Esophagus squamous epithelium (tissue), 5 donors: ENCODE data around the gene SLC2A6. TPM values are rescaled to one million over a fixed set of nuclear protein-coding genes. Genes with fewer than 3 reads are reported as not detected.

Experiments
- DNase-seq: peaks from one replicate; lab custom pipeline; 2025; lab: John Stamatoyannopoulos, UW
- H3K27ac ChIP-seq, 4 donors: fragments of 200-600 bp; sonication (generic); one replicate each; pipeline ENCODE4 v1.5.1; 2016 to 2019; ENCODE audit warnings: mild to moderate bottlenecking in 1 of 4
- H3K27me3 ChIP-seq, 4 donors: fragments of 200-600 bp; sonication (generic); 1 replicate in 3 of 4; 2 replicates in 1 of 4; pipeline versions ENCODE4 v1.5.1 to v1.6.0; 2017 to 2021; ENCODE audit warnings: antibody characterized with exemption in 1 of 4
- H3K36me3 ChIP-seq, 3 donors: fragments of 200-600 bp; sonication (generic); one replicate each; pipeline ENCODE4 v1.5.1; 2016 to 2019
- H3K4me1 ChIP-seq, 3 donors: fragments of 200-600 bp; sonication (generic); one replicate each; pipeline ENCODE4 v1.5.1; 2017 to 2019
- H3K4me3 ChIP-seq, 4 donors: fragments of 200-600 bp; sonication (generic); 1 replicate in 3 of 4; 2 replicates in 1 of 4; pipeline ENCODE4 v1.5.1; 2016 to 2019; ENCODE audit warnings: mild to moderate bottlenecking in 2 of 4, moderate library complexity in 1 of 4
- H3K9me3 ChIP-seq, 3 donors: fragments of 200-600 bp; sonication (generic); one replicate each; pipeline ENCODE4 v1.5.1; 2016 to 2019
- POLR2A ChIP-seq, 4 donors: fragments of 450-650 bp; IDR thresholded peaks; one replicate each; pipeline ENCODE4 v1.6.1; 2017; ENCODE audit warnings: antibody characterized with exemption in 4 of 4, mild to moderate bottlenecking in 4 of 4, moderate library complexity in 3 of 4
- WGBS, 2 donors: methylation state at CpG; one replicate each; pipeline ENCODE4 v1.1.5; 2018; 5-methylcytosine and 5-hydroxymethylcytosine counted together
- intact Hi-C: fragments of 100-400 bp; cut with DNase I; formaldehyde crosslinking; loops from one replicate; pipeline ENCODE4 v1.15.0; 2022
- total RNA-seq, 4 donors: library from RNA; depleted of rRNA; stranded (reverse); fragments of >200 nt; gene quantifications; one replicate each; pipeline ENCODE4 v1.1.0, GENCODE V29; 2016
- TF ChIP-seq, protein P1 (sequence below), 6 experiments: fragments of 450-650 bp in 4 of 6; fragments of 200-600 bp in 2 of 6; sonication (generic) in 2 of 6; IDR thresholded peaks; one replicate each; pipeline ENCODE4 v1.5.1; 2016 to 2019; ENCODE audit warnings: antibody characterized with exemption in 6 of 6, mild to moderate bottlenecking in 4 of 6, moderate library complexity in 4 of 6
- donor health status: DM: yes; HTN: yes; CAD: no.

The SLC2A6 gene
- total RNA-seq, 4 donors from 2014 or later: 0.42 to 1.1 (median 0.85) TPM

DNA sequence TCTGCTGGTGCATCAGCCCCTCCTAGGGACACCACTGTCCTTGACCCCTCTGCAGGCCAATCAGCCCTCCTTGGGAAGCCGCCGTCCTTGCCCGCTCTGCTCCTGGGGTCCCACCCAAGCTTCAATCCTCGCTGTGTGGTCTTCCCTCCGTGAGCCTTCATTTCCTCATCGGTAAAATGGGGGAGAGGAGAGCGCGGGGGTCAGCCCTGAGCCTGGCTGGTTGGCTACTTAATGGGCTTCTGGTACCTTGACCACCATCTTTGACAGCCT is 12.7 kb upstream of the SLC2A6 start:
- Histone ChIP-seq H3K36me3 (no peaks in the 10 kb centered on the region), H3K9me3 (no peaks in the 10 kb centered on the region), H3K4me3 (no peak overlapping the region), H3K27ac (peak overlapping the region in 2 of 4 donors; percentile 58 to 74), H3K4me1 (peaks cover 7 to 27% (median 20%) of the 10 kb centered on the region in 3 donors), H3K27me3 (peaks cover 0 to 38% (median 0%) of the 10 kb centered on the region in 4 donors)
- 100% methylated on average over 2 of the region's 8 CpGs; no CpG with 5 or more reads in 1 of the 2 donors for WGBS, 2 donors
- DNase-seq: no peak
- intact Hi-C loops: no loop called here
- TF ChIP-seq, protein P1, sequence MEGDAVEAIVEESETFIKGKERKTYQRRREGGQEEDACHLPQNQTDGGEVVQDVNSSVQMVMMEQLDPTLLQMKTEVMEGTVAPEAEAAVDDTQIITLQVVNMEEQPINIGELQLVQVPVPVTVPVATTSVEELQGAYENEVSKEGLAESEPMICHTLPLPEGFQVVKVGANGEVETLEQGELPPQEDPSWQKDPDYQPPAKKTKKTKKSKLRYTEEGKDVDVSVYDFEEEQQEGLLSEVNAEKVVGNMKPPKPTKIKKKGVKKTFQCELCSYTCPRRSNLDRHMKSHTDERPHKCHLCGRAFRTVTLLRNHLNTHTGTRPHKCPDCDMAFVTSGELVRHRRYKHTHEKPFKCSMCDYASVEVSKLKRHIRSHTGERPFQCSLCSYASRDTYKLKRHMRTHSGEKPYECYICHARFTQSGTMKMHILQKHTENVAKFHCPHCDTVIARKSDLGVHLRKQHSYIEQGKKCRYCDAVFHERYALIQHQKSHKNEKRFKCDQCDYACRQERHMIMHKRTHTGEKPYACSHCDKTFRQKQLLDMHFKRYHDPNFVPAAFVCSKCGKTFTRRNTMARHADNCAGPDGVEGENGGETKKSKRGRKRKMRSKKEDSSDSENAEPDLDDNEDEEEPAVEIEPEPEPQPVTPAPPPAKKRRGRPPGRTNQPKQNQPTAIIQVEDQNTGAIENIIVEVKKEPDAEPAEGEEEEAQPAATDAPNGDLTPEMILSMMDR (IDR thresholded peaks at IDR 0.05): no peak
- TF ChIP-seq POLR2A (IDR thresholded peaks at IDR 0.05): no peak

DNA sequence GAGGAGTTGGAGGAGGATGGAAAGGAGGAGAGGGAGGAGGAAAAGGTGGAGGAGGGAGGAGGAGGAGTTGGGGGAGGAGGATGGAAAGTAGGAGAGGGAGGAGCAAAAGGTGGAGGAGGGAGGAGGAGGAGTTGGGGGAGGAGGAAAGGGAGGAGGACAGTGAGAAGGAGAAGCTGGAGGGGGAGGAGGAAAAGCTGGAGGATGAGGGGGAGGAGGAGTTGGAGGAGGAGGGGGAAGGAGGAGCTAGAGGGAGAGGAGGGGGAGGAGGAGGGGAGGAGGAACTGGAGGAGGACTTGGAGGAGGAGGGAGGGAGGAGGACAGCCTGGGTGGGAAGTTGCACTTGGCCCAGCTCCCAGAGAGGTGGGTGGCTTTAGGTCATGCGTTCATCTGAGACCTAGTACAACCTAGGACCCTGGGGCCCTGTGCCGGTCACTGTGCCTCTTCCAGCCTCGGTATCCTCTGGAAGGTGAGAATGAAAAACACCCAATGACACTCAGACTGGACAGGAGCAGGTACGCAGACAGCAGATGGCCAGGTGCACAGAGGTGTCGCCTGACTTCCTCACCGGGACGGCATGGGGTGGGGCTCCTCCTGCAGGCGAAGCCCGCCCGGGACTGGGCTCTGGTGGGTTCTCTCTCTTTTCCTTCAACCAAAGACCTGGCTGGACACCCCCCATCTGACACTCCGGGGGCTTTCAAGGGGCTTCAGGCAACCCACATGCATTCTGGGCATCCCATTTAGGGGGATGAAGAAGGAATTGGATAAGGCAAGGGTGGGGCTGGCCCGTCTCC is 12.2 kb upstream of the SLC2A6 start:
- no peak for DNase-seq
- Histone ChIP-seq H3K36me3 (no peaks in the 10 kb centered on the region), H3K4me3 (no peak overlapping the region), H3K27me3 (peaks cover 0 to 34% (median 0%) of the 10 kb centered on the region in 4 donors), H3K27ac (peak overlapping the region in 2 of 4 donors; percentile 58 to 74), H3K9me3 (no peaks in the 10 kb centered on the region), H3K4me1 (peaks cover 7 to 30% (median 22%) of the 10 kb centered on the region in 3 donors)
- WGBS, 2 donors: 65 to 82% methylated on average over 4 to 5 of the region's 12 CpGs
- TF ChIP-seq, protein P1 (IDR thresholded peaks at IDR 0.05): no peak
- no peak for TF ChIP-seq POLR2A (IDR thresholded peaks at IDR 0.05)
- intact Hi-C loops: no loop called here

DNA sequence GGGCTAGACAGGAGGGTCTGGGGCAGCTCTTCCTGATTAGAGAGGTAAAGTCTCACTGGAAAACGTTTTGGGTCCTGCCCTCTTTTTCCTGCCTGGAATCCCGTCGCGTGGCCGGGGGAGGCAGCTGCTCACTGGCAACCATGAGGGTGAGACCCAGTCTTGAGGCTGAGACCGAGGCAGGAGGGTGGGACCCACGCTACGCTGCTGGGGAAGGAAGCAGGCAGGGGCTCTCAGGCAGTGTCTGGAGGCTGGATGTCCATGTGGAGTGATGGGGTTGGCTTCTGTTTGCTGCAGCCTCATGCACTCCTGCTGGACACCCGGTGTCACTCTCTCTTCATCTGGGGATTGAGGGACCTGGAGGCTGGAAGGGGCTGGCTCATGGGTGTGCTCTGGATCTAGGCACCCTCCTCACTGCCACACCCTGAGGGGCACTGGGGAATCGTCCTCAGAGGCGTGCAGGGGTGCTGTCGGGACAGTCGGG is 11.3 kb upstream of the SLC2A6 start:
- Histone ChIP-seq H3K27me3 (peaks cover 0 to 42% (median 0%) of the 10 kb centered on the region in 4 donors), H3K4me1 (peaks cover 7 to 38% (median 25%) of the 10 kb centered on the region in 3 donors), H3K27ac (no peak overlapping the region), H3K4me3 (no peak overlapping the region), H3K9me3 (no peaks in the 10 kb centered on the region), H3K36me3 (no peaks in the 10 kb centered on the region)
- intact Hi-C loops: no loop called here
- WGBS, 2 donors: 100% methylated on average over 2 of the region's 13 CpGs; no CpG with 5 or more reads in 1 of the 2 donors
- no peak for DNase-seq
- no peak for TF ChIP-seq POLR2A (IDR thresholded peaks at IDR 0.05)
- TF ChIP-seq, protein P1 (IDR thresholded peaks at IDR 0.05): no peak

DNA sequence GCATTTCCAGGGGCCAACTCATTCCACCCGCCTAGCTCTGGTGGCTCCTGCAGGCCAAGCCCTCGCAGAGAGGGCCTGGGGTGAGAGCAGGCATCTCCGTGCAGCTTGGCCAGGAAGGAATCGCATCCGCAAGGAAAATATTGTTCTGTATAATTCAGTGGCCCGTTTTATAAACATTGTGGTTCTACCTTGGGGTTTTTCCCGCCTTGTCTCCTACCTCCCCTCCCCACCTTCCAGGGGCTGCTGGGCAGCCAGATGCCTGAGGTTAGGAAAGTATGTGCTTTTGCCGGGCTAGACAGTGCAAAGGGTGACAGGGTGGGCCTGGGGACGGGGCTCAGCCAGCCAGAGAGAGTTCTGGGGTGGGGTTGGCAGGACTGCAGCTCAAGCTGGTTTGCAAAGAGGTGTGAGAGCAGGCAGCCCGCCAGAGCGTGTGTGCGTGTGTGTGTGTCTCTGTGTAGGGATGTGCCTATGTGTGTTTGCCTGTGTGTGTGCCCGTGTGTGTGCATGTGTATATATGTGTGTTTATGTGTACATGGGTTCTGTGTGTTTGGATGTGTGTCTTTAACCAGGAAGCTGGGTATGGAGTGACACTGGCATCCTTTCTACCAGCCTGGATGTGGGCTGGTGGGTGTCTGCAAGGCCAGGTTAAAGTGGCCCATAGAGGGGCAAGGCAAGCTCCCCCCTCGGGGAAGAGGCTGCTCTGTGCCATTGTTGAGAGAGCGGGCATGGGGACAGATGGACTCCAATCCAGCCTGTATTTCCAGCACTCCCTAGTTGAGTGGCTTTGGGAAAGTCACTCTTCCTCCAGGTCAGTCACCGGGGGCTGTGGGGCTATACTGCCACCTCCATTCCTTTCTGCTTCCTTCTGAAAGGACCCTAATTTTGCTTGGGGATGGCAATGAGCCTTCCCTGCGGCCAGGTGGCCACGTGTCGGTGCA is 10.6 kb upstream of the SLC2A6 start:
- 81 to 83% methylated on average over 11 to 16 of the region's 19 CpGs for WGBS, 2 donors
- no peaks in the 10 kb centered on the region for H3K36me3 ChIP-seq
- no peaks in the 10 kb centered on the region for H3K9me3 ChIP-seq
- TF ChIP-seq, protein P1 (IDR thresholded peaks at IDR 0.05): no peak
- TF ChIP-seq POLR2A (IDR thresholded peaks at IDR 0.05): no peak
- no peak overlapping the region for H3K27ac ChIP-seq
- no peak overlapping the region for H3K4me3 ChIP-seq
- peaks cover 12 to 46% (median 25%) of the 10 kb centered on the region in 3 donors for H3K4me1 ChIP-seq
- H3K27me3 ChIP-seq: peaks cover 0 to 49% (median 0%) of the 10 kb centered on the region in 4 donors
- DNase-seq: no peak
- intact Hi-C loops: loop anchor here (5.0 kb wide), 1 partner anchor 82 kb away; no protein-coding TSS in a partner anchor
